ENCODE measurements around the gene PSMB5. TPM values are rescaled to one million over a fixed set of nuclear protein-coding genes. Genes with fewer than 3 reads are reported as not detected.

The PSMB5 gene
- total RNA-seq, 3 donors from 2014 or later (not counting 1 experiment from before 2014, with no cell fraction given): 15.7 to 19.1 (median 16.4) TPM

DNA sequence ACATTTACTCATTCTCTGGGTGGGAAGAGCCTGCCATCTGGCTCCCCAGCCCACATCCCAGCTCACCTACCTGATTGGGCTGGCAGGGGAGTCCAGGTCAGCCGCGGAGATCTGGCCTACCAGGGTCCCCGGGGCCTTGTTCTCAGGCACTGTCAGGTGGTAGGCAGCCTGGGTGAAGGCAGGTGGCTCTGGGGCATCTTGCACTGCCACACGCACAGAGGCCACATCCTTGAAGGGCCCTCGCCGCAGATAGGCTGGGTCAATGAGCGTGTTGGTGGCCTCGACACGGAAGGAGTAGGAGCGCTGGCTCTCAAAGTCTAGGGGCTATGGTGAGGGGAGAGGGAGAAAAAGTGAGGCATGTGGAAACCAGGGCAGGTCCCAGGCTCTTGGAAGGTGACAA, 18.7 kb upstream of the PSMB5 start:
- H3K4me3 ChIP-seq (ENCODE audit: low read length): no peak overlapping the region
- 95% methylated on average over 10 of the region's 10 CpGs for WGBS (ENCODE audit: insufficient coverage)
- Mint-ChIP-seq H3K27me3 (ENCODE audit: low read depth in 2 of 2) (peaks cover 0 to 3% of the 10 kb centered on the region in 2 donors), H3K4me1 (peaks cover 17 to 22% of the 10 kb centered on the region in 2 donors), H3K9me3 (no peaks in the 10 kb centered on the region), H3K27ac (no peak overlapping the region), H3K4me3 (no peak overlapping the region), H3K36me3 (no peaks in the 10 kb centered on the region)
- H3K9me3 ChIP-seq (ENCODE audit: control insufficient read depth, insufficient read depth, low read length): no peaks in the 10 kb centered on the region
- H3K27ac ChIP-seq (ENCODE audit: low read length): no peak overlapping the region
- H3K4me1 ChIP-seq (ENCODE audit: control insufficient read depth, insufficient read depth, low read length): peaks cover 18% of the 10 kb centered on the region
- DNase-seq (no peak), ATAC-seq (no peak)
- no peaks in the 10 kb centered on the region for H3K27me3 ChIP-seq (ENCODE audit: control insufficient read depth, insufficient read depth, low read length)
- TF ChIP-seq CTCF (IDR thresholded peaks at IDR 0.05): no peak
- intact Hi-C loops (cut with micrococcal nuclease): loop anchor here (10.0 kb wide), 1 partner anchor 669 kb away; no protein-coding TSS in a partner anchor
- no peaks in the 10 kb centered on the region for H3K36me3 ChIP-seq (ENCODE audit: control insufficient read depth, insufficient read depth, low read length)

- Histone ChIP-seq H3K36me3 (ENCODE audit: control insufficient read depth, insufficient read depth, low read length) (no peaks in the 10 kb centered on the region), H3K9me3 (ENCODE audit: control insufficient read depth, insufficient read depth, low read length) (no peaks in the 10 kb centered on the region), H3K4me3 (ENCODE audit: low read length) (no peak overlapping the region), H3K27ac (ENCODE audit: low read length) (no peak overlapping the region), H3K27me3 (ENCODE audit: control insufficient read depth, insufficient read depth, low read length) (no peaks in the 10 kb centered on the region), H3K4me1 (ENCODE audit: control insufficient read depth, insufficient read depth, low read length) (peaks cover 11% of the 10 kb centered on the region)
- no peaks in the 10 kb centered on the region for H3K9me3 Mint-ChIP-seq
- no peak overlapping the region for H3K4me3 Mint-ChIP-seq
- no peak for TF ChIP-seq CTCF (IDR thresholded peaks at IDR 0.05)
- H3K36me3 Mint-ChIP-seq: no peaks in the 10 kb centered on the region
- 93% methylated on average over 2 of the region's 3 CpGs for WGBS (ENCODE audit: insufficient coverage)
- H3K27me3 Mint-ChIP-seq (ENCODE audit: low read depth in 2 of 2): peaks cover 0 to 4% of the 10 kb centered on the region in 2 donors
- intact Hi-C loops (cut with micrococcal nuclease): loop anchor here (10.0 kb wide), 1 partner anchor 668 kb away; no protein-coding TSS in a partner anchor
- H3K4me1 Mint-ChIP-seq: peaks cover 11 to 15% of the 10 kb centered on the region in 2 donors
- no peak for DNase-seq
- H3K27ac Mint-ChIP-seq: no peak overlapping the region
- ATAC-seq: no peak
Measured at GRCh38 chr14:23052671-23053070, 18.0 kb upstream of the PSMB5 start.

GRCh38 chr14:23052182-23052623, 17.5 kb upstream of the PSMB5 start:
- Mint-ChIP-seq H3K27me3 (ENCODE audit: low read depth in 2 of 2) (peaks cover 0 to 9% of the 10 kb centered on the region in 2 donors), H3K4me1 (peaks cover 11 to 18% of the 10 kb centered on the region in 2 donors), H3K27ac (no peak overlapping the region), H3K36me3 (no peaks in the 10 kb centered on the region), H3K4me3 (no peak overlapping the region), H3K9me3 (no peaks in the 10 kb centered on the region)
- Histone ChIP-seq H3K9me3 (ENCODE audit: control insufficient read depth, insufficient read depth, low read length) (no peaks in the 10 kb centered on the region), H3K27ac (ENCODE audit: low read length) (no peak overlapping the region), H3K27me3 (ENCODE audit: control insufficient read depth, insufficient read depth, low read length) (no peaks in the 10 kb centered on the region), H3K36me3 (ENCODE audit: control insufficient read depth, insufficient read depth, low read length) (no peaks in the 10 kb centered on the region), H3K4me3 (ENCODE audit: low read length) (no peak overlapping the region), H3K4me1 (ENCODE audit: control insufficient read depth, insufficient read depth, low read length) (peaks cover 11% of the 10 kb centered on the region)
- intact Hi-C loops (cut with micrococcal nuclease): loop anchor here (10.0 kb wide), 1 partner anchor 667 kb away; no protein-coding TSS in a partner anchor
- no peak for DNase-seq
- no peak for TF ChIP-seq CTCF (IDR thresholded peaks at IDR 0.05)
- 88% methylated on average over 13 of the region's 14 CpGs for WGBS (ENCODE audit: insufficient coverage)
- ATAC-seq: no peak
